GM23338 (cell line): ENCODE data around the gene SLC2A4RG. TPM values are rescaled to one million over a fixed set of nuclear protein-coding genes. Genes with fewer than 3 reads are reported as not detected.

Source experiments
- ATAC-seq: fragments of 200-7000 bp; cut with Tn5 transposase; 3 replicates; pipeline ENCODE4 v1.9.1; 2020
- DNase-seq: peaks from one replicate; pipeline ENCODE4 v3.0.0-alpha.2; 2015; ENCODE audit warnings: low spot score
- H2AFZ ChIP-seq: fragments of 200-600 bp; sonication (generic); 2 replicates; pipeline ENCODE4 v1.8.0; 2016; ENCODE audit warnings: antibody characterized with exemption, mild to moderate bottlenecking, moderate library complexity
- H3F3A ChIP-seq: fragments of 200-600 bp; sonication (generic); replicated peaks from 2 replicates; pipeline ENCODE4 v1.8.0; 2017; ENCODE audit warnings: antibody characterized with exemption, mixed run types, low read depth
- H3K27ac ChIP-seq: fragments of 200-600 bp; sonication (generic); 2 replicates; pipeline ENCODE4 v1.6.1; 2016; ENCODE audit warnings: low read depth
- H3K27me3 ChIP-seq: fragments of 200-600 bp; sonication (generic); 2 replicates; pipeline ENCODE4 v1.8.0; 2016; ENCODE audit warnings: mild to moderate bottlenecking, mixed run types, moderate library complexity; ENCODE audit not compliant: insufficient read depth
- H3K36me3 ChIP-seq: fragments of 200-600 bp; sonication (generic); 2 replicates; pipeline ENCODE4 v1.8.0; 2016; ENCODE audit warnings: mild to moderate bottlenecking; ENCODE audit not compliant: insufficient read depth
- H3K4me1 ChIP-seq: fragments of 200-600 bp; sonication (generic); 2 replicates; pipeline ENCODE4 v1.8.0; 2016; ENCODE audit warnings: mild to moderate bottlenecking, moderate library complexity; ENCODE audit not compliant: insufficient read depth
- H3K4me2 ChIP-seq: fragments of 200-600 bp; sonication (generic); 2 replicates; pipeline ENCODE4 v1.7.1; 2017; ENCODE audit warnings: mixed run types
- H3K4me3 ChIP-seq: fragments of 200-600 bp; sonication (generic); 2 replicates; pipeline ENCODE4 v1.6.1; 2016; ENCODE audit warnings: mixed run types
- H3K79me2 ChIP-seq: fragments of 200-600 bp; sonication (generic); replicated peaks from 2 replicates; pipeline ENCODE4 v1.8.0; 2017; ENCODE audit warnings: mild to moderate bottlenecking; ENCODE audit not compliant: insufficient read depth
- H3K9me2 ChIP-seq: fragments of 200-600 bp; sonication (generic); 2 replicates; pipeline ENCODE4 v1.8.0; 2017; ENCODE audit not compliant: insufficient read depth
- H4K20me1 ChIP-seq: fragments of 200-600 bp; sonication (generic); replicated peaks from 2 replicates; pipeline ENCODE4 v1.8.0; 2017; ENCODE audit warnings: mild to moderate bottlenecking; ENCODE audit not compliant: insufficient read depth
- H3K27ac Mint-ChIP-seq: 2 replicates; pipeline ENCODE4 v1.8.0; 2020; ENCODE audit warnings: inconsistent platforms, mild to moderate bottlenecking, moderate library complexity, mixed read lengths
- H3K27me3 Mint-ChIP-seq: 3 replicates; pipeline ENCODE4 v1.8.0; 2022; ENCODE audit warnings: low read depth, mild to moderate bottlenecking, moderate library complexity, mixed read lengths, inconsistent platforms; ENCODE audit not compliant: insufficient read depth, poor library complexity
- H3K36me3 Mint-ChIP-seq: 3 replicates; pipeline ENCODE4 v1.8.0; 2021; ENCODE audit warnings: low read depth, mild to moderate bottlenecking, inconsistent platforms, moderate library complexity, mixed read lengths
- H3K4me1 Mint-ChIP-seq: 3 replicates; pipeline ENCODE4 v1.8.0; 2020; ENCODE audit warnings: mild to moderate bottlenecking, inconsistent platforms, mixed read lengths
- H3K4me3 Mint-ChIP-seq: 3 replicates; pipeline ENCODE4 v1.8.0; 2021; ENCODE audit warnings: moderate library complexity, mild to moderate bottlenecking, inconsistent platforms, mixed read lengths
- H3K9me3 Mint-ChIP-seq: 3 replicates; pipeline ENCODE4 v1.8.0; 2020; ENCODE audit warnings: moderate library complexity, mild to moderate bottlenecking, inconsistent platforms, mixed read lengths
- CREB1 ChIP-seq: fragments of 250-450 bp; sonication (Bioruptor Pico); IDR thresholded peaks from 2 replicates; pipeline ENCODE4 v1.5.0; 2020; ENCODE audit warnings: low read depth, mild to moderate bottlenecking, moderate library complexity
- EZH2 ChIP-seq: fragments of 200-600 bp; sonication (generic); IDR thresholded peaks from one replicate; pipeline ENCODE4 v1.8.0; 2017; ENCODE audit warnings: antibody characterized with exemption, mild to moderate bottlenecking, low read depth; ENCODE audit not compliant: unreplicated experiment
- EZH2phosphoT487 ChIP-seq: fragments of 200-600 bp; sonication (generic); IDR thresholded peaks from one replicate; pipeline ENCODE4 v1.8.1; 2018; ENCODE audit warnings: antibody characterized with exemption; ENCODE audit not compliant: unreplicated experiment
- JUNB ChIP-seq: IDR thresholded peaks from one replicate; pipeline ENCODE4 v1.6.1; 2016; ENCODE audit warnings: antibody characterized with exemption; ENCODE audit not compliant: unreplicated experiment
- NANOG ChIP-seq: IDR thresholded peaks from 2 replicates; pipeline ENCODE4 v1.6.1; 2016; ENCODE audit warnings: antibody characterized with exemption, borderline replicate concordance
- POLR2AphosphoS5 ChIP-seq: IDR thresholded peaks from 2 replicates; pipeline ENCODE4 v1.6.1; 2016; ENCODE audit warnings: antibody characterized with exemption, low read depth
- STAT1 ChIP-seq: IDR thresholded peaks from one replicate; pipeline ENCODE4 v1.6.1; 2016; ENCODE audit warnings: antibody characterized with exemption; ENCODE audit not compliant: unreplicated experiment
- ZNF114 ChIP-seq: fragments of 250-450 bp; sonication (Bioruptor Pico); IDR thresholded peaks from 2 replicates; pipeline ENCODE4 v1.5.0; 2020; ENCODE audit warnings: mild to moderate bottlenecking, moderate library complexity
- ZNF331 ChIP-seq: fragments of 250-450 bp; sonication (Bioruptor Pico); IDR thresholded peaks from 2 replicates; pipeline ENCODE4 v1.5.0; 2020; ENCODE audit warnings: low read depth, mild to moderate bottlenecking, moderate library complexity
- polyA plus RNA-seq: library from polyadenylated mRNA; unstranded; fragments of >200 nt; fragmentation: Nextera tagmentation; extraction: Ambion mirVana; gene quantifications from 2 replicates; pipeline ENCODE4 v1.2.1, GENCODE V29; 2016
- total RNA-seq: library from RNA; depleted of rRNA; stranded (reverse); fragments of >200 nt; shearing (Covaris generic); gene quantifications from 2 replicates; pipeline ENCODE4 v1.2.3, GENCODE V29; 2014
- TF ChIP-seq, protein P1 (sequence below), 2 experiments: fragments of 200-600 bp in 1 of 2; sonication (generic) in 1 of 2; conservative IDR thresholded peaks; 2 replicates each; pipeline versions ENCODE4 v1.5.1 to v1.6.1; 2016 to 2017; ENCODE audit warnings: antibody characterized with exemption in 2 of 2, low read depth in 2 of 2, mild to moderate bottlenecking in 2 of 2, moderate library complexity in 1 of 2
- TF ChIP-seq, protein P2 (sequence below): fragments of 250-450 bp; sonication (Bioruptor Pico); IDR thresholded peaks from 2 replicates; pipeline ENCODE4 v1.5.0; 2020; ENCODE audit warnings: mild to moderate bottlenecking, moderate library complexity
- TF ChIP-seq, protein P3 (sequence below): IDR thresholded peaks from one replicate; pipeline ENCODE4 v1.6.1; 2018; ENCODE audit warnings: antibody characterized with exemption; ENCODE audit not compliant: unreplicated experiment
- TF ChIP-seq, protein P4 (sequence below): IDR thresholded peaks from 2 replicates; pipeline ENCODE4 v1.6.1; 2016; ENCODE audit warnings: antibody characterized with exemption

SLC2A4RG gene
- total and polyA plus RNA-seq, 2 experiments from 2014 or later = 22.8 to 42.0 TPM

DNA sequence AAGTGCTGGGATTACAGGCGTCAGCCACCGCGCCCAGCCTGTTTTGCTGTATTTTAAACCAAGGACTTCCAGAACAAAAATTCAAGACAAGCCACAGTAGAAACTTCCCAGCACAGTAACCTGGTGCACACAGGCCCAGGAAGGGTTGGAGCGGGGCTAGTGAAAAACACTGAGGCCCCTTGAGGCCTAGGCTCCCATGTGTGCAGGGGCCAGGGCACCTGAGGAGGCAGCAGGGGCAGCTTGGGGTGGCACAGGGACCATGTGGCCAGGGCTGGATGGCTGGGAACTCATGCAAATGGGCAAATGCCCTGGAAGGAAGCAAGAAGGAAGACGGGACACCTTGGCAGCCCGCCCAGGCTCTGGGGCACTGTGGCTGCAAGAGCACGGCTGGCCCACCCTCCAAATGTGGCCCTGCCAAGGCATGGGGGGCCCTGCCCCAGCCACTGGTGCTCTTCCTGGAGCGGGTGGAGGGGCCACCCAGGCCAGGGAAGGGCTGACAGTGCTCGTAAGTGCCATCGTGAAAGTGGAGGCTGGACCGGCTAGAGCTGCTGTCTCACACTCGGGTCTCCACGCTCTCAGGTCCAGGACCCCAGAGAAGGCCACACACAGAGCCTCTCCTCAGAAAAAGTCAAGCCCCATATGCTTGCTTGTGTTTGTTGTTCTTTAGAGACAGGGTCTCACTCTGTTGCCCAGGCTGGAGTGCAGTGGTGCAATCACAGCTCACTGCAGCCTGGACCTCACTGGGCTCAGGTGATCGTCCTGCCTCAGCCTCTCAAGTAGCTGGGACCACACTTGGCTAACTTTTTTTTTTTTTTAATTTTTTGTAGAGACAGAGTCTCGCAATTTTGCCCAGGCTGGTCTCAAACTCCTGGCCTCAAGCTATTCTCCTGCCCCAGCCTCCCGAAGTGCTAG, 10.3 kb downstream of the SLC2A4RG start:
- H3K4me3 Mint-ChIP-seq = no peak overlapping the region
- TF ChIP-seq, protein P1, sequence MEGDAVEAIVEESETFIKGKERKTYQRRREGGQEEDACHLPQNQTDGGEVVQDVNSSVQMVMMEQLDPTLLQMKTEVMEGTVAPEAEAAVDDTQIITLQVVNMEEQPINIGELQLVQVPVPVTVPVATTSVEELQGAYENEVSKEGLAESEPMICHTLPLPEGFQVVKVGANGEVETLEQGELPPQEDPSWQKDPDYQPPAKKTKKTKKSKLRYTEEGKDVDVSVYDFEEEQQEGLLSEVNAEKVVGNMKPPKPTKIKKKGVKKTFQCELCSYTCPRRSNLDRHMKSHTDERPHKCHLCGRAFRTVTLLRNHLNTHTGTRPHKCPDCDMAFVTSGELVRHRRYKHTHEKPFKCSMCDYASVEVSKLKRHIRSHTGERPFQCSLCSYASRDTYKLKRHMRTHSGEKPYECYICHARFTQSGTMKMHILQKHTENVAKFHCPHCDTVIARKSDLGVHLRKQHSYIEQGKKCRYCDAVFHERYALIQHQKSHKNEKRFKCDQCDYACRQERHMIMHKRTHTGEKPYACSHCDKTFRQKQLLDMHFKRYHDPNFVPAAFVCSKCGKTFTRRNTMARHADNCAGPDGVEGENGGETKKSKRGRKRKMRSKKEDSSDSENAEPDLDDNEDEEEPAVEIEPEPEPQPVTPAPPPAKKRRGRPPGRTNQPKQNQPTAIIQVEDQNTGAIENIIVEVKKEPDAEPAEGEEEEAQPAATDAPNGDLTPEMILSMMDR (conservative IDR thresholded peaks at IDR 0.05; ENCODE audit: low read depth in 2 of 2) = no peak
- TF ChIP-seq, protein P2, sequence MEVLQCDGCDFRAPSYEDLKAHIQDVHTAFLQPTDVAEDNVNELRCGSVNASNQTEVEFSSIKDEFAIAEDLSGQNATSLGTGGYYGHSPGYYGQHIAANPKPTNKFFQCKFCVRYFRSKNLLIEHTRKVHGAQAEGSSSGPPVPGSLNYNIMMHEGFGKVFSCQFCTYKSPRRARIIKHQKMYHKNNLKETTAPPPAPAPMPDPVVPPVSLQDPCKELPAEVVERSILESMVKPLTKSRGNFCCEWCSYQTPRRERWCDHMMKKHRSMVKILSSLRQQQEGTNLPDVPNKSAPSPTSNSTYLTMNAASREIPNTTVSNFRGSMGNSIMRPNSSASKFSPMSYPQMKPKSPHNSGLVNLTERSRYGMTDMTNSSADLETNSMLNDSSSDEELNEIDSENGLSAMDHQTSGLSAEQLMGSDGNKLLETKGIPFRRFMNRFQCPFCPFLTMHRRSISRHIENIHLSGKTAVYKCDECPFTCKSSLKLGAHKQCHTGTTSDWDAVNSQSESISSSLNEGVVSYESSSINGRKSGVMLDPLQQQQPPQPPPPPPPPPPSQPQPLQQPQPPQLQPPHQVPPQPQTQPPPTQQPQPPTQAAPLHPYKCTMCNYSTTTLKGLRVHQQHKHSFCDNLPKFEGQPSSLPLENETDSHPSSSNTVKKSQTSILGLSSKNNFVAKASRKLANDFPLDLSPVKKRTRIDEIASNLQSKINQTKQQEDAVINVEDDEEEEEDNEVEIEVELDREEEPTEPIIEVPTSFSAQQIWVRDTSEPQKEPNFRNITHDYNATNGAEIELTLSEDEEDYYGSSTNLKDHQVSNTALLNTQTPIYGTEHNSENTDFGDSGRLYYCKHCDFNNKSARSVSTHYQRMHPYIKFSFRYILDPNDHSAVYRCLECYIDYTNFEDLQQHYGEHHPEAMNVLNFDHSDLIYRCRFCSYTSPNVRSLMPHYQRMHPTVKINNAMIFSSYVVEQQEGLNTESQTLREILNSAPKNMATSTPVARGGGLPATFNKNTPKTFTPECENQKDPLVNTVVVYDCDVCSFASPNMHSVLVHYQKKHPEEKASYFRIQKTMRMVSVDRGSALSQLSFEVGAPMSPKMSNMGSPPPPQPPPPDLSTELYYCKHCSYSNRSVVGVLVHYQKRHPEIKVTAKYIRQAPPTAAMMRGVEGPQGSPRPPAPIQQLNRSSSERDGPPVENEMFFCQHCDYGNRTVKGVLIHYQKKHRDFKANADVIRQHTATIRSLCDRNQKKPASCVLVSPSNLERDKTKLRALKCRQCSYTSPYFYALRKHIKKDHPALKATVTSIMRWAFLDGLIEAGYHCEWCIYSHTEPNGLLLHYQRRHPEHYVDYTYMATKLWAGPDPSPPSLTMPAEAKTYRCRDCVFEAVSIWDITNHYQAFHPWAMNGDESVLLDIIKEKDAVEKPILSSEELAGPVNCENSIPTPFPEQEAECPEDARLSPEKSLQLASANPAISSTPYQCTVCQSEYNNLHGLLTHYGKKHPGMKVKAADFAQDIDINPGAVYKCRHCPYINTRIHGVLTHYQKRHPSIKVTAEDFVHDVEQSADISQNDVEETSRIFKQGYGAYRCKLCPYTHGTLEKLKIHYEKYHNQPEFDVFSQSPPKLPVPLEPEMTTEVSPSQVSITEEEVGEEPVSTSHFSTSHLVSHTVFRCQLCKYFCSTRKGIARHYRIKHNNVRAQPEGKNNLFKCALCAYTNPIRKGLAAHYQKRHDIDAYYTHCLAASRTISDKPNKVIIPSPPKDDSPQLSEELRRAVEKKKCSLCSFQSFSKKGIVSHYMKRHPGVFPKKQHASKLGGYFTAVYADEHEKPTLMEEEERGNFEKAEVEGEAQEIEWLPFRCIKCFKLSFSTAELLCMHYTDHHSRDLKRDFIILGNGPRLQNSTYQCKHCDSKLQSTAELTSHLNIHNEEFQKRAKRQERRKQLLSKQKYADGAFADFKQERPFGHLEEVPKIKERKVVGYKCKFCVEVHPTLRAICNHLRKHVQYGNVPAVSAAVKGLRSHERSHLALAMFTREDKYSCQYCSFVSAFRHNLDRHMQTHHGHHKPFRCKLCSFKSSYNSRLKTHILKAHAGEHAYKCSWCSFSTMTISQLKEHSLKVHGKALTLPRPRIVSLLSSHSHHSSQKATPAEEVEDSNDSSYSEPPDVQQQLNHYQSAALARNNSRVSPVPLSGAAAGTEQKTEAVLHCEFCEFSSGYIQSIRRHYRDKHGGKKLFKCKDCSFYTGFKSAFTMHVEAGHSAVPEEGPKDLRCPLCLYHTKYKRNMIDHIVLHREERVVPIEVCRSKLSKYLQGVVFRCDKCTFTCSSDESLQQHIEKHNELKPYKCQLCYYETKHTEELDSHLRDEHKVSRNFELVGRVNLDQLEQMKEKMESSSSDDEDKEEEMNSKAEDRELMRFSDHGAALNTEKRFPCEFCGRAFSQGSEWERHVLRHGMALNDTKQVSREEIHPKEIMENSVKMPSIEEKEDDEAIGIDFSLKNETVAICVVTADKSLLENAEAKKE (CRISPR knock-in tag) = no peak
- no peak for TF ChIP-seq ZNF331 (CRISPR knock-in tag)
- no peak for TF ChIP-seq POLR2AphosphoS5
- no peak for TF ChIP-seq JUNB
- no peak for TF ChIP-seq ZNF114 (CRISPR knock-in tag)
- no peak for TF ChIP-seq CREB1 (CRISPR knock-in tag)
- TF ChIP-seq EZH2phosphoT487 = no peak
- no peak for TF ChIP-seq NANOG
- TF ChIP-seq, protein P3, sequence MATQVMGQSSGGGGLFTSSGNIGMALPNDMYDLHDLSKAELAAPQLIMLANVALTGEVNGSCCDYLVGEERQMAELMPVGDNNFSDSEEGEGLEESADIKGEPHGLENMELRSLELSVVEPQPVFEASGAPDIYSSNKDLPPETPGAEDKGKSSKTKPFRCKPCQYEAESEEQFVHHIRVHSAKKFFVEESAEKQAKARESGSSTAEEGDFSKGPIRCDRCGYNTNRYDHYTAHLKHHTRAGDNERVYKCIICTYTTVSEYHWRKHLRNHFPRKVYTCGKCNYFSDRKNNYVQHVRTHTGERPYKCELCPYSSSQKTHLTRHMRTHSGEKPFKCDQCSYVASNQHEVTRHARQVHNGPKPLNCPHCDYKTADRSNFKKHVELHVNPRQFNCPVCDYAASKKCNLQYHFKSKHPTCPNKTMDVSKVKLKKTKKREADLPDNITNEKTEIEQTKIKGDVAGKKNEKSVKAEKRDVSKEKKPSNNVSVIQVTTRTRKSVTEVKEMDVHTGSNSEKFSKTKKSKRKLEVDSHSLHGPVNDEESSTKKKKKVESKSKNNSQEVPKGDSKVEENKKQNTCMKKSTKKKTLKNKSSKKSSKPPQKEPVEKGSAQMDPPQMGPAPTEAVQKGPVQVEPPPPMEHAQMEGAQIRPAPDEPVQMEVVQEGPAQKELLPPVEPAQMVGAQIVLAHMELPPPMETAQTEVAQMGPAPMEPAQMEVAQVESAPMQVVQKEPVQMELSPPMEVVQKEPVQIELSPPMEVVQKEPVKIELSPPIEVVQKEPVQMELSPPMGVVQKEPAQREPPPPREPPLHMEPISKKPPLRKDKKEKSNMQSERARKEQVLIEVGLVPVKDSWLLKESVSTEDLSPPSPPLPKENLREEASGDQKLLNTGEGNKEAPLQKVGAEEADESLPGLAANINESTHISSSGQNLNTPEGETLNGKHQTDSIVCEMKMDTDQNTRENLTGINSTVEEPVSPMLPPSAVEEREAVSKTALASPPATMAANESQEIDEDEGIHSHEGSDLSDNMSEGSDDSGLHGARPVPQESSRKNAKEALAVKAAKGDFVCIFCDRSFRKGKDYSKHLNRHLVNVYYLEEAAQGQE = no peak
- TF ChIP-seq, protein P4, sequence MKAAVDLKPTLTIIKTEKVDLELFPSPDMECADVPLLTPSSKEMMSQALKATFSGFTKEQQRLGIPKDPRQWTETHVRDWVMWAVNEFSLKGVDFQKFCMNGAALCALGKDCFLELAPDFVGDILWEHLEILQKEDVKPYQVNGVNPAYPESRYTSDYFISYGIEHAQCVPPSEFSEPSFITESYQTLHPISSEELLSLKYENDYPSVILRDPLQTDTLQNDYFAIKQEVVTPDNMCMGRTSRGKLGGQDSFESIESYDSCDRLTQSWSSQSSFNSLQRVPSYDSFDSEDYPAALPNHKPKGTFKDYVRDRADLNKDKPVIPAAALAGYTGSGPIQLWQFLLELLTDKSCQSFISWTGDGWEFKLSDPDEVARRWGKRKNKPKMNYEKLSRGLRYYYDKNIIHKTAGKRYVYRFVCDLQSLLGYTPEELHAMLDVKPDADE = no peak
- TF ChIP-seq STAT1 = no peak
- no peak for TF ChIP-seq EZH2
- H3K79me2 ChIP-seq = no peaks in the 10 kb centered on the region
- H3K4me1 Mint-ChIP-seq = peaks cover 13% of the 10 kb centered on the region
- H3K27me3 ChIP-seq = no peaks in the 10 kb centered on the region
- no peaks in the 10 kb centered on the region for H3K9me2 ChIP-seq
- H3K4me3 ChIP-seq = no peak overlapping the region
- no peaks in the 10 kb centered on the region for H3K36me3 ChIP-seq
- H3K4me2 ChIP-seq = no peak overlapping the region
- peaks cover 4% of the 10 kb centered on the region; the same call in 1 of the 2 replicates for H3K4me1 ChIP-seq
- peaks cover 16% of the 10 kb centered on the region for H3F3A ChIP-seq
- no peaks in the 10 kb centered on the region for H3K9me3 Mint-ChIP-seq
- no peak overlapping the region for H2AFZ ChIP-seq
- no peaks in the 10 kb centered on the region; the same call in 1 of the 3 replicates for H3K36me3 Mint-ChIP-seq
- H3K27me3 Mint-ChIP-seq = peaks cover 8% of the 10 kb centered on the region
- ATAC-seq = no peak
- no peaks in the 10 kb centered on the region for H4K20me1 ChIP-seq
- H3K27ac Mint-ChIP-seq = no peak overlapping the region
- no peak overlapping the region for H3K27ac ChIP-seq
- DNase-seq = no peak
